VCaP (cell line): Measurements from ENCODE around the gene NRXN2.

Source experiments
- H3K27ac ChIP-seq: fragments of 450-650 bp; 2 replicates; pipeline ENCODE4 v1.5.1; 2017
- TF ChIP-seq, protein P1 (sequence below): fragments of 450-650 bp; conservative IDR thresholded peaks from 2 replicates; pipeline ENCODE4 v1.5.1; 2017; ENCODE audit warnings: mild to moderate bottlenecking, moderate library complexity

Gene NRXN2

DNA sequence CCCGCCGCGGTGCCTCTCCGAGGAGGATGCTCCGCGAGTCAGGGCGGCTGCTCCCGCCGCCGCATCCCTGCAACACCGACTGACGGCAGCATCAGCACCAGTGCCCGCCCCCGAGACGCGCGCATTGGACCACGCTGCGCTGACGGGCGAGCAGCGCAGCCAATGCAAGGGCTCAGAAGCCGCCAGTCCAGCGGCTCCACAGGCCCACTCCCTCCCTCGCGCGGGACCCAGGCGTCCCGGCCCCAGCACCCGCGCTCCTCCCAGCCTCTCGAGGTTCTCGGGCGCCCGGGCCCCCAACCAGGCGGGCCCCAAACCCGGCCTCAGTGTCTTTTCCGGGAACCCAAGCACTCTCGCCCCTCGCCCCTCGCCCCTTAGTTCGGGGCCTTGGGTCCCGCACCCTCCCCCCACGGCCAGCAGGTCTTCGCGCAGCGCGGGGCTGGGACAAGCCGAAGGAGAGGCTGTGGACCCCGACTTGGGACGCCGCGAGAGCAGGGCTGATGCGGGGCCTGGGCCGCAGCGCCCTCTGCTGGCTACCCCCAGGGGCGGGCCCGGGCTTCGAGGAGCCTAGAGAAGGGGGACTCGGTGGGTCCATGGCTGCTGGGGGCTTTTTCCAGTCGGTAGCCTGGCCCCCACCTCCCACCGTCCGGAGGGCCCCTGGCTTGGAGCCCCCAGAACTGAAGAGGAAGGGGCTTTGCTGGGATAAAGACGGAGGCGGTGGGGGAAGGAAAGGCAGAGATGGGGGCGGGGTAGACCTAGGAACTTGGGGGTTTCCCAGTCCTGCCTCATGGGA lies at the start of gene NRXN2:
TSS of gene NRXN2 (minus strand) at position 81 of the 790 bp plus-strand sequence. CDS start 9,498 bp downstream, outside the sequence.
- TF ChIP-seq, protein P1, sequence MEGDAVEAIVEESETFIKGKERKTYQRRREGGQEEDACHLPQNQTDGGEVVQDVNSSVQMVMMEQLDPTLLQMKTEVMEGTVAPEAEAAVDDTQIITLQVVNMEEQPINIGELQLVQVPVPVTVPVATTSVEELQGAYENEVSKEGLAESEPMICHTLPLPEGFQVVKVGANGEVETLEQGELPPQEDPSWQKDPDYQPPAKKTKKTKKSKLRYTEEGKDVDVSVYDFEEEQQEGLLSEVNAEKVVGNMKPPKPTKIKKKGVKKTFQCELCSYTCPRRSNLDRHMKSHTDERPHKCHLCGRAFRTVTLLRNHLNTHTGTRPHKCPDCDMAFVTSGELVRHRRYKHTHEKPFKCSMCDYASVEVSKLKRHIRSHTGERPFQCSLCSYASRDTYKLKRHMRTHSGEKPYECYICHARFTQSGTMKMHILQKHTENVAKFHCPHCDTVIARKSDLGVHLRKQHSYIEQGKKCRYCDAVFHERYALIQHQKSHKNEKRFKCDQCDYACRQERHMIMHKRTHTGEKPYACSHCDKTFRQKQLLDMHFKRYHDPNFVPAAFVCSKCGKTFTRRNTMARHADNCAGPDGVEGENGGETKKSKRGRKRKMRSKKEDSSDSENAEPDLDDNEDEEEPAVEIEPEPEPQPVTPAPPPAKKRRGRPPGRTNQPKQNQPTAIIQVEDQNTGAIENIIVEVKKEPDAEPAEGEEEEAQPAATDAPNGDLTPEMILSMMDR = peak; percentile 100
- H3K27ac ChIP-seq = peak within 1 kb of the TSS; percentile 79; the same call in 1 of the 2 replicates

DNA sequence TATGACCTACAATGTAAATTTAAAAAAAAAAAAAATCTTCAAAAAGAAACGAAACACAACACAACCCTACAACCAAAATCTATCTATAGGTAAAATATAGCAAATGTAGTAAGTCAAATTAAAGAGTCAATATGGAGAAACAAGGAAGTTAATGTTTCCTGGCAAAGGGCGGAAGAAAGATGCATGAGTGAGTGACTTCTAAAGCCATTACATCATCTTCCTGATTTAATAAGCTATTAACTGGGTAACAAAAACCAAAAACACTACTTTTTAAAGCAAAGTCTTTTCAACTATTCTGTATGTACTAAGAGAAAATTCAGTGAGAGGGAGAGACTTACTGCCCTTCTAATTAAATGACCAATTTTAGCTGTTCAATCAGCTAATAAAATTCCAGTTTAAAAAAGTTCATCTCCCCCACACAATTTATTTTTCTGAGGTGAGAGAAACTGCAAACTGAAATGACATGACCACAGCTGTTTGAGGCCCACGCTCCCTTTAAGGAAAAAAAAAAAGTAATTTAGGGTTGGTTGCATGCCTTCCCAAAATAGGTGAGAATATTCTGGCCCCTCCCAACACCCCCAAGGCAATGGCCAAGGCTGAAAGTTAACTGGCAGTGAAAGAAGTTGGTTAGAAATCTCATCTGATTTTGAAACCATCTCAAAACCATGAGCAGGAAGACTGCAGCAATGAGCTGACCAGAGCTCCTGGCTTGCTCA lies 49.5 kb upstream of the NRXN2 start:
- TF ChIP-seq, protein P1 = no peak
- no peak overlapping the region for H3K27ac ChIP-seq

DNA sequence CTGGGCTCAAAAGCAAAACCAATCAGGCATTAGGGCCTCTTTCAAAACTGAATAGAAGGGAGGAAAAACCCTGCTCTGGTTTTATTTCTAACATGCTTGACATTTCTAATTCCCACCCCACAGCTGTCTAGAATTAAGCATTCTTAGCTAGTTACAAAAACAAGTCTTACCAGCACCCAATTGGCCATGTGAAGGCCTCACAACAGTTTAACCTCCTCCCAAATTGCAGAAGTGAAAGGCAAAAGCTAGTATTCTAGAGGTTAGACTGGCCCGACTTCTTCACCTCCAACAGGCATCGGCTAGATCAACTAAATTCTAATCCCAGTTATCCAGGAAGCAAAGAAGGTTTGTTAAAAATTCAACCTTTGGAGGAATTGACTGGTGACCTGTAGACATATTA lies 48.9 kb upstream of the NRXN2 start:
- TF ChIP-seq, protein P1 = no peak
- H3K27ac ChIP-seq = no peak overlapping the region

DNA sequence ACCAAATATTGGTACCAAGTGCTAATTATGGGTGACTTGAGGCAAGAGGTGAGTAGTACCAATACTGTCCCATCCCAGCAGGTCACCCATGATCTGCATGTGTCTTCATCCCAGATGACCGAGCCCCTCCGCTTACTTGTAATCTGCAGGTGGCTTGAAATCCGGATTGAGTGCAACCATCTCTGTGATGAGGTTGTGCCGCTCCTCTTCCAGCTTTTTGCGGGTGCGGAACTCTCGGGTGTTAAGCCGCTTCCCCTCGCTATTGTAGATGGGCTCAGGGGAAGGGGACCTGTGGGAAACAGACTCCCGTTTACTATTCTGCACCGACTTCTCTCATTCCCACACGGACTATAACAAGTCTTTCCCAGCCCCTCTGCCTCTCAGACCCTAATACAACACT lies 47.1 kb upstream of the NRXN2 start:
- TF ChIP-seq, protein P1 = no peak
- H3K27ac ChIP-seq = no peak overlapping the region; the same call in 1 of the 2 replicates

DNA sequence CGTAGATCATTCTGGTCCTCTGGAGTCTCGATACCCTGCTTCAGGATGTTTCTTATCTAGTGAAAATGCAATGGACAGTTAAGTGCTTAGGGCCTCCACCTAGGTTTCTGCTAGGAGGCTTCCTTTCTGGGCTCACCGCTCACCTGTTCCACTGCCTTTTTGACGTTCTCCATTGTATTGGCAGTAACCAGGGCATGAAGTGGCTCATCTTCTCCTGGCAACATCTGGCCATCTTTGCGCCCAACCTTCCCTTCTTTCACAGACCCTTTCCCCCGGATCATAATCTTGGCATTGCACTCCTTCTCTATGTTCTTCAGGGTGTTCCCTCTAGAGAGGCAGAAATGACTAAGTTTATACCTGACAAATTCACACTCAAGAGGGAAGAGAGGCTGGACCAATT lies 46.3 kb upstream of the NRXN2 start:
- TF ChIP-seq, protein P1 = no peak
- peak overlapping the region; percentile 4 for H3K27ac ChIP-seq

DNA sequence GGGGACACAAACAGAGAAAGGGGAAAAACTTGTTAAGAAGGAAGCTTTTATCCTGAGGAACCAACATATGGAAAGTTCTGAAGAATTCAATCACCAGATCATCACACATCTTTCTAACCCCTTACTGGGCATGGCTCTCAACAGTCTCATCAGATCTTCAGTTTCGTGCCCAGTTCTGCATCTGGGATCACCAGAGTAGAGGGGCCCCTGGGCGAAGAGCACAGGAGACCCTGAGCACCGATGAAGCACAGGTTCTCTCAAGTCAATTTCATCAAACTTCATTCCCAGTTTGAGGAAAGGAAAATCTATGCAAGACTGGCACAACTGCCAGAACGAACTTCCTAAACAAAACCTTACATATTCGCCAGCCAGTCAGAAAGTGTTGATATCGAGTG lies 45.3 kb upstream of the NRXN2 start:
- TF ChIP-seq, protein P1 = no peak
- H3K27ac ChIP-seq = peak overlapping the region; percentile 4

DNA sequence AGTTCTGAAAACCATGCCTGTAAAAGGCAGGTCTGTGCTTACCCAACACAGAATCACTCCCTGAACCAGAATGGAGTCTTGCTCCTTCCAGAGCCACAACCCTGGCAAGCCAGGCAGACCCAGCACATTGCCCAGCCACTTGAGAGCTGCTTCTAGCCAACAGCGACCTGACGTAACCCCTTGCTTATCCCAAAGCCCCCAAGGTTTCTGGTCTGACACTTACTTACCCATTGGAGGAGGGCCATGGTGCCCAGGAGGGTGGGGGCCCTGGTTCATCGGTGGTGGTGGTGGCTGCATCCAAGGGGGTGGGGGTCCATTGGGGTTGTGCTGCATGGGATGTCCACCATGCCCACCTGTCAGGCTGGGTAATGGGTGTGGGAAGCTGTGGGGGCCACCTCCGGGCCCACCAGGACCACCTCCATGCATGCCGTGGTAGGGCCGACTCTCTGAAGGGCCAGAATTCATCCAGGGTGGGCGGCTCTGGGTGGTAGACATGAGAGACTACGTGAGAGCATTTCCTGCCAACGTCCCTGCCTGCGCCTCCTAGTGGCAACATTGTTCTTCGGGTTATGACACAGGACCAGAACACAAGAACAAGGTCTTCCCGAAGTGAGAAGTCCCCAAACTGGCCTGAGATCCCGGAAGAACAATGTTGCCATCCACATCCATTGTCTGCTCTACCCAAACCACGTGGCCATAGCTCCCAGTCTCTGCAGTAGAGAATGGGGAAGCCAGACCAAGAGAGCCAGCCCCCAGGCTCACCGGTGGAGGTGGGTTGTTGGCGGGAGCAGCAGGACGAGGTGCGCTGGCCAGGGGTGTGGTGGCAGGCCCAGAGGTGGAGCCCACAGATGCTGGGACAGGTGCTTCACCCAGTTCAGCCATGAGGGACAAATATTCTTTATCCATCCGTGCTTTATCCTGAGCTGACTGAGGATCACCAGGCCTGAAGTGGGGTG lies 44.6 kb upstream of the NRXN2 start:
- H3K27ac ChIP-seq = peak overlapping the region; percentile 4; the same call in 1 of the 2 replicates
- TF ChIP-seq, protein P1 = peak; percentile 99
